Measurements from ENCODE around the gene TACC3.

Gene TACC3

GRCh38 chr4:1748465-1748995 lies 27.2 kb downstream of the TACC3 start:
- DNase-seq: peak; percentile 71

GRCh38 chr4:1749370-1749769 lies 28.0 kb downstream of the TACC3 start:
- DNase-seq: no peak

GRCh38 chr4:1749826-1750225 lies 28.5 kb downstream of the TACC3 start:
- no peak for DNase-seq

DNA sequence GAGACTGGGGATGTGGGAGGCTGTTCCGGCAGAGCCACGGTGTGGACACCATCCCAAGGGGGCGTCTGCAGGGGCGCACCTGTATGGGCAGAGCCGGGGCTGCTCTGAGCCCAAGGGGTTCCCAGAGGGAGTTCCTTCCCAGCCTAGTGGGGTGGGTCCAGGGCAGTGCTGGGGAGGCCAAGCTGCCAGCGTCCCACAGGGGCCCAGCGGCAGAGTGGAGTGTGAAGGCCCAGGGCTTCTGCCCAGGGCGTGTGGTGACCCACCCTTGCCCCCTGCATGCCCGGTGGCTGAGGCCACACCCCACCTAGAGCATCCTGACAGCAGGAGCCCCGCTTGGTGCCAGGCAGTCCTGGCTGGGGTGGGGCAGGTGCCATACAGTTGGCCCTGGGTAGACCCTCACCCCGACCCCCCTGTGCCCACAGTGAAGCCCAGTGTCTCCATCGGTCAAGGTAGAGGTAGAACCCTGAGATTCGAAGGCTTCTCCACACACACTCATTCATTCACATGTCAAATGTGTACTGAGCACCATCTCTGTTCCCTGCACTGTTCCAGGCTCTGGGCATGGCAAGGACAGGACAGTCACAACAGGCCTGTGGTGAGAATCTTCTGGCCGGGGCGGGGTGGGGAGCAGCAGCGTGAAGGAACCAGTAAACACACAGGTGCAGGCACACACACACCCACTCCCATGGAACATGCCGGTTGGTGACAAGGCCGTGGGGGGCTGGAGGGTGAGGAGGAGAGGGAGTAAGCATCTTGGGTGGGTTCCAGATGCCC lies 29.2 kb downstream of the TACC3 start:
- DNase-seq: no peak

- no peak for DNase-seq
Observed at GRCh38 chr4:1751155-1751918, 30.0 kb downstream of the TACC3 start.

GRCh38 chr4:1751919-1752283 lies 30.6 kb downstream of the TACC3 start:
- DNase-seq: no peak

- peak; percentile 25 for DNase-seq
Observed at GRCh38 chr4:1752284-1753041, 31.1 kb downstream of the TACC3 start.

DNA sequence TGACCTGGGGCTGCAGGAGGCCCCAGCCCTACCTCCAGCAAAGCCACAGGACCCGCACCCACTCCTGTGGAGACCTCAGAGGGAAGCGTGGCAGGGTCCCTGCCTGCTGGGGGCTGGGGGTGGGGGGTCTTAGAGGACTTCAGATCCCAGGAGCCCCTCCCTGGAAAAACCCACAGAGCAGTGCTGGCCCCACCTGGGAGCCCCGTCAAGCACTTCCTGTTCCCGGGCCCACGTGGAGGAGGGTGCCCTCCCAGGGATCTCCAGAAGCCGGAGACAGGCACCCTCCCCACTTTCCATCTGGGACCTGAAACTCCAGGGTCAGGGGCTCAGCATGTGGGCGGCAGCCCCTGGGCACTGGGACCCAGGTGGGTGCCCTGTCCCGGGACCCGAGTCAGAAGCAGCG lies 32.0 kb downstream of the TACC3 start:
- no peak for DNase-seq

DNA sequence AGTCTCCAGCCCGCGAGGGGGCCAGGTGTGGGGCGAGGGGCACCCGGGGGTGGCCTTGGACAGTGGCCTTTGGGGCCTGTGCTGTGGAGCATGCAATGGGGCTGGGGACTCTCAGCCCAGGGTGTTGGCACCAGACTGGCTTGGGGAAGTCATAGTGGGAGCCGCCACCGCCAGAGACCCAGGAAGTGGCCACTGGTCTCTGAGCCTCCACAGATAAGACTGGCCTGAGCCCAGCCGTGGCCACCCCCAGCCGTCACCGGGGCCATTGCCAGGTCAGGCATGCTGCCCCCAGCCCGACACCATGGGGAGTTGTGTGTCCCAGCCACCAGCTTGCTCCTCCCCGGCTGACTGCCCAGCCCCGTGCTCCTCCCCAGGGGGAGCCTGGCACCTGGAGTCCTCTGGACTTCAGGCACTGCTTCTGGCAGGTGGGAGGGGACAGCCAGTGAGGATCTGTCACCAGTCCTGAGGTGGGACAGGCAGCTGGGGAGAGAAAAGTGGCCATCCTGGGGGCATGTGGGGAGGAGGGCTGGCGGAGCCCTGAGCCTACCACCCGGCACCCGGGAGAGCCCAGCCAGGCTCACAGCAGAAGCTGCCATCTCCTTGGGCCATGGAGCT lies 32.5 kb downstream of the TACC3 start:
- no peak for DNase-seq

- DNase-seq: no peak
Observed at GRCh38 chr4:1754336-1754735, 33.0 kb downstream of the TACC3 start.

DNA sequence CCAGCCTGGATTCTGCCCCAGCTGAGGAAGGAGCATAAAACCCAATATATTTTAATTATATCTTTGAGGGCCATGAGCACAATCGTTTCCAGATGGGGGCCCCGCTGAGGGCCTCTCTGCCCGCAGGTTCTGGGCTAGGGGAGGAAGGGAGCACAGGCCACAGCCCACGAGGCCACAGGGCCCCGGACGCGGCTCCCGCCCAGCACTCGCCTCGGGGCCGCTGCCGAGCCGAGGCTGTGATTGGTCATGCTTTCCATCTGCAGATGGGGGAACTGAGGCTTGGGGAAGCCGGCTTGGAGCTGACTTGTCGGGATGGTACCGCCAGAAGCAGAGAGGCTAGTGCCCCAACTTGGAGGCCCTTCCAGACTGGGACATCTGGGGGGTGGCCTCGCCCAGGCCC lies 34.0 kb downstream of the TACC3 start:
- DNase-seq: no peak

- no peak for DNase-seq
Observed at GRCh38 chr4:1756079-1756478, 34.8 kb downstream of the TACC3 start.

- no peak for DNase-seq
Observed at GRCh38 chr4:1756893-1757779, 35.8 kb downstream of the TACC3 start.

- DNase-seq: no peak
Observed at GRCh38 chr4:1757836-1758235, 36.5 kb downstream of the TACC3 start.

GRCh38 chr4:1758306-1759121 lies 37.2 kb downstream of the TACC3 start:
- no peak for DNase-seq

DNA sequence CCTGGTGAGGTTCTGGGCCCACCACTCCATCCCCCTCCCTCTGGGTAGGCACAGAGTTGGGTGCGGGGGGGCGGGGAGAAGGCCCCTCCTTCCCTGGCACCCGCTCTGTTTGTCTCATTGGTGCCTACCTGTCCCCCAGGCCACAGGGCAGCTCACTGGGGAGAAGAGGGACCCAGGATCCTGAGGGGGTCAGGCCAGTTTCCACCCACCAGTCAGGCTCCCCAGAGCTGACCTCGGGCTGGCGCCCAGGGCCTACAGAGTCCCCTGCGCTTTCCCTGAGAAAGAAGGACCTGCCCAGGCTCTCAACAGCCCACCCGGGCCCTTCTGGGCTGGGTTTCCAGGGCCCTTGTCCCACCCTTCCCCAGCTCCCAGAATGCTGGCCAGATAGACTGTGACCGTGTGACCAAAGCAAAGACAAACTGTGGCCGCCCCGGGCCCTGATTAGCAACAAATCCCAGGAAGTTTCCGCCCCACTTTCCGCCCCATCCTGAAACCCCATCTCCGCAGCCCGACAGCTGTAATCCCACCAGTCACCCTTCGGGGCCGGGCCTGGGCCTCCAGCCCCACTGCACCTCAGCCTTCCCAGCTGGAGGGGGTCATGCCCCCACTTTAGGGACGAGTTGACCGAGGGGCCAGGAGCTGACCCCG lies 38.0 kb downstream of the TACC3 start:
- DNase-seq: no peak

- DNase-seq: no peak
Observed at GRCh38 chr4:1759818-1760223, 38.5 kb downstream of the TACC3 start.

- no peak for DNase-seq
Observed at GRCh38 chr4:1760521-1761071, 39.3 kb downstream of the TACC3 start.

GRCh38 chr4:1761130-1761689 lies 39.9 kb downstream of the TACC3 start:
- no peak for DNase-seq
